ENCODE data around the gene SLC35F5. TPM values are rescaled to one million over a fixed set of nuclear protein-coding genes. Genes with fewer than 3 reads are reported as not detected.

SLC35F5 gene
- total and polyA plus RNA-seq, 2 of the 13 experiments (the other 11 are each of a cell fraction or from before 2014, with no cell fraction given), result 139 to 174 TPM

DNA sequence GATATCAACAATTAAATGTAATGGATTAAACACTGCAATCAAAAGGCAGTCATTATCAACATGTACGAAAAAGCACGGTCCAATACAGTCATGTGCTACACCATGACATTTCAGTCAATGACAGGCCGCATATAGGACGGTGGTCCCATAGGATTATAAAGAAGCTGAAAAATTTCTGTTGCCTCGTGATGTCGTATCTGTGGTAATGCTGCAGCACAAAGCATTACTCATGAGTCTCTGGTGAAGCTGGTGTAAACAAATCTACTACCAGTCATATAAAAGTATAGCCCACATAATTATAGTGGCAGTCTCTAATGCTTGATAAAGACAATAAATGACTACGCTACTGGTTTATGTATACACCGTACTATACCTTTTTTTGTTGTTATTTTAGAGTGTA is 71.0 kb downstream of the SLC35F5 start (continued):
- TF ChIP-seq ZNF557 (CRISPR knock-in tag; IDR thresholded peaks at IDR 0.05) (no peak), ZNF224 (CRISPR knock-in tag; IDR thresholded peaks at IDR 0.05) (no peak), FOXM1 (CRISPR knock-in tag; IDR thresholded peaks at IDR 0.05) (no peak)
- TF ChIP-seq, protein P1, sequence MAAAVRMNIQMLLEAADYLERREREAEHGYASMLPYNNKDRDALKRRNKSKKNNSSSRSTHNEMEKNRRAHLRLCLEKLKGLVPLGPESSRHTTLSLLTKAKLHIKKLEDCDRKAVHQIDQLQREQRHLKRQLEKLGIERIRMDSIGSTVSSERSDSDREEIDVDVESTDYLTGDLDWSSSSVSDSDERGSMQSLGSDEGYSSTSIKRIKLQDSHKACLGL (CRISPR knock-in tag; IDR thresholded peaks at IDR 0.05), result no peak
- TF ChIP-seq, protein P2, sequence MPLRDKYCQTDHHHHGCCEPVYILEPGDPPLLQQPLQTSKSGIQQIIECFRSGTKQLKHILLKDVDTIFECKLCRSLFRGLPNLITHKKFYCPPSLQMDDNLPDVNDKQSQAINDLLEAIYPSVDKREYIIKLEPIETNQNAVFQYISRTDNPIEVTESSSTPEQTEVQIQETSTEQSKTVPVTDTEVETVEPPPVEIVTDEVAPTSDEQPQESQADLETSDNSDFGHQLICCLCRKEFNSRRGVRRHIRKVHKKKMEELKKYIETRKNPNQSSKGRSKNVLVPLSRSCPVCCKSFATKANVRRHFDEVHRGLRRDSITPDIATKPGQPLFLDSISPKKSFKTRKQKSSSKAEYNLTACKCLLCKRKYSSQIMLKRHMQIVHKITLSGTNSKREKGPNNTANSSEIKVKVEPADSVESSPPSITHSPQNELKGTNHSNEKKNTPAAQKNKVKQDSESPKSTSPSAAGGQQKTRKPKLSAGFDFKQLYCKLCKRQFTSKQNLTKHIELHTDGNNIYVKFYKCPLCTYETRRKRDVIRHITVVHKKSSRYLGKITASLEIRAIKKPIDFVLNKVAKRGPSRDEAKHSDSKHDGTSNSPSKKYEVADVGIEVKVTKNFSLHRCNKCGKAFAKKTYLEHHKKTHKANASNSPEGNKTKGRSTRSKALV (CRISPR knock-in tag; IDR thresholded peaks at IDR 0.05), result no peak

DNA sequence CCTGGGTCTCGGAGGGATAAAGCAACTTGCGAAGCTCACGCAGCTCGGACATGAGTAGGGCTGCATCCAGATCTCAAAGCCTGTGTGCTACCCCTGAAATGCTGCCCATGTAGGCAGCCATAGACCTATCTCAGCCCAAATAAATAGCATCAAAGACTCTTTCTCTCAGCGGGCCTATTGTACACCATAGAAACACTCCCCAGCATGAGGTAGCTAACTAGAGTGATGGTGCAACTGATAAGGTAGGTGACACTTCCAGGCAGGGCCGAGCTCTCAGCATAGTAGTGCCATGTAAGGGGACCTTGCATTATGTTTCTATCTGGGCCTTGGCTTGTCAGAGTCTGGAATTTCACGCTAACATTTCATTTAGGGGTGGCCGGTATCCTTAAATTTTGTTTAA is 77.0 kb downstream of the SLC35F5 start:
- Histone ChIP-seq H2AFZ (ENCODE audit: low read length) (no peak overlapping the region), H3K36me3 (replicated peaks in 1 of 2; ENCODE audit: control insufficient read depth in 1 of 2, insufficient read depth in 2 of 2, low read length in 2 of 2) (no peaks in the 10 kb centered on the region), H3K27ac (ENCODE audit: extremely low read length, insufficient read depth, low read length) (no peak overlapping the region), H3K4me2 (ENCODE audit: low read depth, low read length) (no peak overlapping the region), H3K9ac (ENCODE audit: insufficient read depth, low read depth, low read length) (no peak overlapping the region), H3K4me3 (replicated peaks in 1 of 3; ENCODE audit: insufficient read depth in 1 of 3, low read depth in 2 of 3, low read length in 3 of 3) (no peak overlapping the region), H4K20me1 (ENCODE audit: insufficient read depth, low read length) (no peaks in the 10 kb centered on the region), H3K4me1 (ENCODE audit: insufficient read depth, low read length) (no peaks in the 10 kb centered on the region), H3K27me3 (ENCODE audit: control insufficient read depth in 1 of 2, insufficient read depth in 2 of 2, low read length in 2 of 2) (peaks cover 0 to 20% of the 10 kb centered on the region in 2 experiments; a peak in 2 of 5 replicates), H3K79me2 (ENCODE audit: insufficient read depth, low read length) (no peaks in the 10 kb centered on the region), H3K9me3 (ENCODE audit: low read length) (no peaks in the 10 kb centered on the region)
- ATAC-seq (no peak), FAIRE-seq (no peak), DNase-seq (ENCODE audit: low spot score) (no peak)
- POLR2A ChIA-PET, result no interaction called here
- WGBS (ENCODE audit: low lambda C conversion rate), result 51% methylated on average over 8 of the region's 8 CpGs
- CTCF ChIA-PET (ENCODE audit: low intra/inter-chr PET ratio, low total read pairs), result no interaction called here
- BruUV-seq (replicated peaks), result no TSS peak
- intact Hi-C loops (cut with micrococcal nuclease; ENCODE audit: unreplicated experiment) (no loop called here), in situ Hi-C loops (cut with HindIII; ENCODE audit: extremely low pct_ligation_motif_present, low pct_unique_long_range_greater_than_20kb) (no loop called here)
- TF ChIP-seq RFX5 (IDR thresholded peaks at IDR 0.05; ENCODE audit: low read depth, low read length), result no peak
- no peak for TF ChIP-seq RCOR2 (CRISPR knock-in tag; IDR thresholded peaks at IDR 0.05)
- TF ChIP-seq ZNF749 (CRISPR knock-in tag; IDR thresholded peaks at IDR 0.05; ENCODE audit: borderline replicate concordance), result no peak
- TF ChIP-seq ZNF484 (CRISPR knock-in tag; IDR thresholded peaks at IDR 0.05; ENCODE audit: borderline replicate concordance, low read depth), result no peak
- no peak for TF ChIP-seq HMG20A (CRISPR knock-in tag; IDR thresholded peaks at IDR 0.05; ENCODE audit: borderline replicate concordance)
- TF ChIP-seq, protein P3, sequence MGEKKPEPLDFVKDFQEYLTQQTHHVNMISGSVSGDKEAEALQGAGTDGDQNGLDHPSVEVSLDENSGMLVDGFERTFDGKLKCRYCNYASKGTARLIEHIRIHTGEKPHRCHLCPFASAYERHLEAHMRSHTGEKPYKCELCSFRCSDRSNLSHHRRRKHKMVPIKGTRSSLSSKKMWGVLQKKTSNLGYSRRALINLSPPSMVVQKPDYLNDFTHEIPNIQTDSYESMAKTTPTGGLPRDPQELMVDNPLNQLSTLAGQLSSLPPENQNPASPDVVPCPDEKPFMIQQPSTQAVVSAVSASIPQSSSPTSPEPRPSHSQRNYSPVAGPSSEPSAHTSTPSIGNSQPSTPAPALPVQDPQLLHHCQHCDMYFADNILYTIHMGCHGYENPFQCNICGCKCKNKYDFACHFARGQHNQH (CRISPR knock-in tag; IDR thresholded peaks at IDR 0.05), result no peak
- TF ChIP-seq, protein P4, sequence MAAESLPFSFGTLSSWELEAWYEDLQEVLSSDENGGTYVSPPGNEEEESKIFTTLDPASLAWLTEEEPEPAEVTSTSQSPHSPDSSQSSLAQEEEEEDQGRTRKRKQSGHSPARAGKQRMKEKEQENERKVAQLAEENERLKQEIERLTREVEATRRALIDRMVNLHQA (CRISPR knock-in tag; IDR thresholded peaks at IDR 0.05), result no peak
- TF ChIP-seq, protein P5, sequence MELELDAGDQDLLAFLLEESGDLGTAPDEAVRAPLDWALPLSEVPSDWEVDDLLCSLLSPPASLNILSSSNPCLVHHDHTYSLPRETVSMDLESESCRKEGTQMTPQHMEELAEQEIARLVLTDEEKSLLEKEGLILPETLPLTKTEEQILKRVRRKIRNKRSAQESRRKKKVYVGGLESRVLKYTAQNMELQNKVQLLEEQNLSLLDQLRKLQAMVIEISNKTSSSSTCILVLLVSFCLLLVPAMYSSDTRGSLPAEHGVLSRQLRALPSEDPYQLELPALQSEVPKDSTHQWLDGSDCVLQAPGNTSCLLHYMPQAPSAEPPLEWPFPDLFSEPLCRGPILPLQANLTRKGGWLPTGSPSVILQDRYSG (CRISPR knock-in tag; IDR thresholded peaks at IDR 0.05), result no peak
- no peak for TF ChIP-seq KLF6 (CRISPR knock-in tag; IDR thresholded peaks at IDR 0.05)
- no peak for TF ChIP-seq NFATC3 (CRISPR knock-in tag; IDR thresholded peaks at IDR 0.05)
- no peak for TF ChIP-seq SOX13 (IDR thresholded peaks at IDR 0.05)
- TF ChIP-seq SOX13 (CRISPR knock-in tag; conservative IDR thresholded peaks at IDR 0.05 in 1 of 2, IDR thresholded peaks at IDR 0.05 in 1 of 2), result no peak
- no peak for TF ChIP-seq ZNF235 (CRISPR knock-in tag; IDR thresholded peaks at IDR 0.05; ENCODE audit: borderline replicate concordance)
- TF ChIP-seq SMC3 (IDR thresholded peaks at IDR 0.05; ENCODE audit: low read length), result no peak
- no peak for TF ChIP-seq ZFP36 (IDR thresholded peaks at IDR 0.05; ENCODE audit: borderline replicate concordance, low read depth, low read length, partially characterized antibody)
- TF ChIP-seq GZF1 (CRISPR knock-in tag; IDR thresholded peaks at IDR 0.05), result no peak
